Kidney (tissue), 14 donors: ENCODE measurements around the gene RGR. TPM values are rescaled to one million over a fixed set of nuclear protein-coding genes. Genes with fewer than 3 reads are reported as not detected.

ENCODE experiments used
- DNase-seq, 5 donors: peaks; one replicate each; pipeline ENCODE4 v3.0.0-alpha.2; 2013 to 2020
- FAIRE-seq: peaks from 2 replicates; lab custom pipeline; 2012; peaks lifted over from hg19 to GRCh38; lab: Jason Lieb, UNC
- H3K27ac ChIP-seq, 2 donors: one replicate each; pipeline ENCODE4 v1.7.0; 2013; ENCODE audit warnings: low read depth in 2 of 2, low read length in 2 of 2, inconsistent platforms in 1 of 2
- H3K27me3 ChIP-seq: one replicate; pipeline ENCODE4 v1.7.1; 2013; ENCODE audit warnings: low read length, inconsistent platforms; ENCODE audit not compliant: control insufficient read depth, insufficient read depth
- H3K36me3 ChIP-seq, 3 donors: one replicate each; pipeline versions ENCODE4 v1.7.0 to v1.7.1; 2013; ENCODE audit warnings: low read length in 3 of 3, control low read depth in 1 of 3, inconsistent platforms in 1 of 3; ENCODE audit not compliant: insufficient read depth in 3 of 3, control insufficient read depth in 2 of 3
- H3K4me1 ChIP-seq, 3 donors: one replicate each; pipeline versions ENCODE4 v1.7.0 to v1.7.1; 2013; ENCODE audit warnings: low read length in 3 of 3, inconsistent platforms in 1 of 3, low read depth in 1 of 3; ENCODE audit not compliant: control insufficient read depth in 2 of 3, insufficient read depth in 2 of 3
- H3K4me3 ChIP-seq, 3 donors: one replicate each; pipeline versions ENCODE4 v1.7.0 to v1.8.1; 2013; ENCODE audit warnings: low read length in 3 of 3, control low read depth in 1 of 3, inconsistent platforms in 1 of 3
- H3K9ac ChIP-seq, 3 donors: one replicate each; pipeline versions ENCODE4 v1.7.0 to v1.7.1; 2013; ENCODE audit warnings: low read length in 3 of 3, control low read depth in 1 of 3, inconsistent platforms in 1 of 3
- H3K9me3 ChIP-seq, 3 donors: one replicate each; pipeline versions ENCODE4 v1.7.0 to v1.7.1; 2013; ENCODE audit warnings: low read length in 3 of 3, control low read depth in 1 of 3, inconsistent platforms in 1 of 3; ENCODE audit not compliant: control insufficient read depth in 2 of 3, insufficient read depth in 1 of 3
- CTCF ChIP-seq: IDR thresholded peaks from 3 replicates; pipeline ENCODE4 v1.5.1; 2012; ENCODE audit warnings: mild to moderate bottlenecking, moderate library complexity, borderline replicate concordance; ENCODE audit not compliant: insufficient read depth; ENCODE audit errors: extremely low read depth
- intact Hi-C: fragments of 100-400 bp; cut with DNase I; formaldehyde crosslinking; loops from one replicate; pipeline ENCODE4 v1.11.1; 2022
- polyA plus RNA-seq: library from polyadenylated mRNA; stranded (reverse); fragments of 350-450 nt; fragmentation: Illumina TruSeq; extraction: RNeasy Lipid Tissue Mini Kit (QIAGEN cat#74804); gene quantifications from one replicate; pipeline ENCODE4 v1.2.3, GENCODE V29; 2014; ENCODE audit warnings: low read depth, low replicate concordance; ENCODE audit not compliant: insufficient read depth
- total RNA-seq: library from RNA; stranded (reverse); fragmentation: NEBNext Ultra II Directional; extraction: Animal tissue kit (Norgen Biotek cat#: 25700); gene quantifications from one replicate; pipeline ENCODE4 v1.2.1, GENCODE V29; 2021
- donor health status: control.
- donor health status: control.
- donor health status: control.
- donor health status: control.
- donor health status: control.
- donor health status: DM: yes; HTN: yes; CAD: no.
- donor health status: Normal renal cell carcinoma (clear cell type).

The RGR gene
- total and polyA plus RNA-seq, 2 donors from 2014 or later, result not detected

GRCh38 chr10:84197643-84198042 is 47.2 kb upstream of the RGR start:
- no peak for TF ChIP-seq CTCF
- DNase-seq, result no peak
- intact Hi-C loops, result no loop called here
- Histone ChIP-seq H3K4me3 (no peak overlapping the region), H3K36me3 (no peaks in the 10 kb centered on the region), H3K27me3 (peaks cover 20% of the 10 kb centered on the region), H3K4me1 (peaks cover 0 to 3% (median 0%) of the 10 kb centered on the region in 3 donors), H3K9ac (no peak overlapping the region), H3K27ac (no peak overlapping the region), H3K9me3 (no peaks in the 10 kb centered on the region)
- FAIRE-seq, result no peak

- DNase-seq (no peak), FAIRE-seq (no peak)
- no peak for TF ChIP-seq CTCF
- no peak overlapping the region for H3K4me3 ChIP-seq
- no peak overlapping the region for H3K27ac ChIP-seq
- H3K9ac ChIP-seq, result no peak overlapping the region
- peaks cover 0 to 3% (median 0%) of the 10 kb centered on the region in 3 donors for H3K4me1 ChIP-seq
- H3K9me3 ChIP-seq, result no peaks in the 10 kb centered on the region
- H3K36me3 ChIP-seq, result no peaks in the 10 kb centered on the region
- intact Hi-C loops, result no loop called here
- H3K27me3 ChIP-seq, result peaks cover 20% of the 10 kb centered on the region
Observed at GRCh38 chr10:84198206-84198915, 46.5 kb upstream of the RGR start.

- no peaks in the 10 kb centered on the region for H3K9me3 ChIP-seq
- no peaks in the 10 kb centered on the region for H3K4me1 ChIP-seq
- intact Hi-C loops, result loop anchor here (10.0 kb wide), 1 partner anchor 56 kb away; no protein-coding TSS in a partner anchor
- H3K27ac ChIP-seq, result no peak overlapping the region
- H3K27me3 ChIP-seq, result peaks cover 6% of the 10 kb centered on the region
- TF ChIP-seq CTCF, result no peak
- H3K4me3 ChIP-seq, result no peak overlapping the region
- no peaks in the 10 kb centered on the region for H3K36me3 ChIP-seq
- no peak for DNase-seq
- H3K9ac ChIP-seq, result no peak overlapping the region
- no peak for FAIRE-seq
Observed at GRCh38 chr10:84200537-84201243, 44.2 kb upstream of the RGR start.
